ENCODE measurements around the gene JAM3. TPM values are rescaled to one million over a fixed set of nuclear protein-coding genes. Genes with fewer than 3 reads are reported as not detected.

JAM3 gene
- total RNA-seq, 1 experiment from 2014 or later, result 9.0 TPM

GRCh38 chr11:134173296-134173695, 104.4 kb downstream of the JAM3 start:
- ChIA-PET POLR2A (ENCODE audit: low non-redundant PET) (no interaction called here), CTCF (no interaction called here)
- no TSS peak for BruUV-seq (replicated peaks)
- no peak overlapping the region for H3K4me3 ChIP-seq (ENCODE audit: low read depth, low read length, poor library complexity, severe bottlenecking)
- no peaks in the 10 kb centered on the region for H3K27me3 ChIP-seq (replicated peaks; ENCODE audit: insufficient read depth, low read depth, low read length, poor library complexity)
- TF ChIP-seq EZH2 (IDR thresholded peaks at IDR 0.05; ENCODE audit: borderline replicate concordance, low read depth, low read length, poor library complexity, severe bottlenecking) (no peak), CTCF (conservative IDR thresholded peaks at IDR 0.05; ENCODE audit: low read depth, low read length) (no peak)
- H3K9me3 ChIP-seq (ENCODE audit: low read depth, low read length, poor library complexity, severe bottlenecking), result no peaks in the 10 kb centered on the region
- intact Hi-C loops (cut with micrococcal nuclease; ENCODE audit: unreplicated experiment), result no loop called here
- H3K27ac ChIP-seq (ENCODE audit: low read depth, low read length, poor library complexity, severe bottlenecking), result no peak overlapping the region
- H3K36me3 ChIP-seq (ENCODE audit: insufficient read depth, low read length, poor library complexity, severe bottlenecking), result peaks cover 66% of the 10 kb centered on the region
- no peaks in the 10 kb centered on the region for H3K4me1 ChIP-seq (ENCODE audit: insufficient read depth, low read length, poor library complexity, severe bottlenecking)
- DNase-seq (ENCODE audit: low spot score), result no peak

GRCh38 chr11:134176284-134176683, 107.4 kb downstream of the JAM3 start:
- ChIA-PET POLR2A (ENCODE audit: low non-redundant PET) (no interaction called here), CTCF (no interaction called here)
- no peaks in the 10 kb centered on the region for H3K9me3 ChIP-seq (ENCODE audit: low read depth, low read length, poor library complexity, severe bottlenecking)
- DNase-seq (ENCODE audit: low spot score), result no peak
- peaks cover 84% of the 10 kb centered on the region for H3K36me3 ChIP-seq (ENCODE audit: insufficient read depth, low read length, poor library complexity, severe bottlenecking)
- no peak overlapping the region for H3K27ac ChIP-seq (ENCODE audit: low read depth, low read length, poor library complexity, severe bottlenecking)
- H3K27me3 ChIP-seq (replicated peaks; ENCODE audit: insufficient read depth, low read depth, low read length, poor library complexity), result no peaks in the 10 kb centered on the region
- BruUV-seq (replicated peaks), result no TSS peak
- H3K4me3 ChIP-seq (ENCODE audit: low read depth, low read length, poor library complexity, severe bottlenecking), result no peak overlapping the region
- intact Hi-C loops (cut with micrococcal nuclease; ENCODE audit: unreplicated experiment), result no loop called here
- TF ChIP-seq EZH2 (IDR thresholded peaks at IDR 0.05; ENCODE audit: borderline replicate concordance, low read depth, low read length, poor library complexity, severe bottlenecking) (no peak), CTCF (conservative IDR thresholded peaks at IDR 0.05; ENCODE audit: low read depth, low read length) (no peak)
- no peaks in the 10 kb centered on the region for H3K4me1 ChIP-seq (ENCODE audit: insufficient read depth, low read length, poor library complexity, severe bottlenecking)

- Histone ChIP-seq H3K9me3 (ENCODE audit: low read depth, low read length, poor library complexity, severe bottlenecking) (no peaks in the 10 kb centered on the region), H3K4me3 (ENCODE audit: low read depth, low read length, poor library complexity, severe bottlenecking) (no peak overlapping the region), H3K36me3 (ENCODE audit: insufficient read depth, low read length, poor library complexity, severe bottlenecking) (peaks cover 86% of the 10 kb centered on the region), H3K4me1 (ENCODE audit: insufficient read depth, low read length, poor library complexity, severe bottlenecking) (no peaks in the 10 kb centered on the region), H3K27ac (ENCODE audit: low read depth, low read length, poor library complexity, severe bottlenecking) (no peak overlapping the region), H3K27me3 (replicated peaks; ENCODE audit: insufficient read depth, low read depth, low read length, poor library complexity) (no peaks in the 10 kb centered on the region)
- POLR2A ChIA-PET (ENCODE audit: low non-redundant PET), result no interaction called here
- CTCF ChIA-PET, result no interaction called here
- BruUV-seq (replicated peaks), result no TSS peak
- no peak for TF ChIP-seq EZH2 (IDR thresholded peaks at IDR 0.05; ENCODE audit: borderline replicate concordance, low read depth, low read length, poor library complexity, severe bottlenecking)
- no peak for TF ChIP-seq CTCF (conservative IDR thresholded peaks at IDR 0.05; ENCODE audit: low read depth, low read length)
- intact Hi-C loops (cut with micrococcal nuclease; ENCODE audit: unreplicated experiment), result no loop called here
- DNase-seq (ENCODE audit: low spot score), result no peak
Measured at GRCh38 chr11:134178032-134178674, 109.3 kb downstream of the JAM3 start.

All from A673 (cell line).